PFSK-1 (cell line): ENCODE results near the gene RYR3.

Source experiments
- POLR2AphosphoS5 ChIP-seq: IDR thresholded peaks from 2 replicates; pipeline ENCODE4 v1.6.1; 2012; ENCODE audit warnings: low read depth, mild to moderate bottlenecking, control low read depth, low read length, moderate library complexity
- TAF1 ChIP-seq: IDR thresholded peaks from 2 replicates; pipeline ENCODE4 v1.6.1; 2012; ENCODE audit warnings: low read length, control low read depth, borderline replicate concordance; ENCODE audit not compliant: insufficient read depth

DNA sequence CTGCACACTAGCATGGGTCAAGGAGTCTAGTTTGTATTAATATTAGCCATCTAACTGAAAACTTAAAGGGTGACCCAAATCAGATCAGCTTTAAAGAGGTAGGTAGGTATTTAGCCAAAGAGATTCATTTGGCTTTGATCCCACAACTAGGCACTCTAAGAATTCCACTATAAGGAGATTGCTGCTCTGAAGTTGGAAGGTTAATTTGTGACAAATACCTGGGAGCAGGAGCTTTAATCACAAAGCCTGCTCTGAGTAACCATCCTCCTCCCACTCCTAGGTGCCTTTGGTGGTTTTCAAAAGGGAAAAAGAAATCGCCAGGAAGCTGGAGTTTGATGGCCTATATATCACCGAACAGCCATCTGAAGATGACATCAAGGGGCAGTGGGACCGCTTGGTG is 537.2 kb downstream of the RYR3 start:
- TF ChIP-seq TAF1: no peak
- TF ChIP-seq POLR2AphosphoS5: no peak
